Omental fat pad (tissue), 4 donors: ENCODE measurements around the gene CELA1. TPM values are rescaled to one million over a fixed set of nuclear protein-coding genes. Genes with fewer than 3 reads are reported as not detected.

Experiments
- ATAC-seq: fragments of 150-250 bp; one replicate; pipeline ENCODE4 v1.9.1; 2016; ENCODE audit warnings: mild to moderate bottlenecking, moderate library complexity; ENCODE audit not compliant: low FRiP score
- DNase-seq: peaks from one replicate; pipeline ENCODE4 v3.0.0-alpha.2; 2019; ENCODE audit warnings: low spot score
- total RNA-seq, 4 donors: library from RNA; depleted of rRNA; stranded (reverse); fragments of >200 nt; gene quantifications; one replicate each; pipeline ENCODE4 v1.1.0, GENCODE V29; 2016
- TF ChIP-seq, protein P1 (sequence below), 3 donors: fragments of 450-650 bp; IDR thresholded peaks; one replicate each; pipeline ENCODE4 v1.5.1; 2016 to 2017; ENCODE audit warnings: antibody characterized with exemption in 3 of 3, mild to moderate bottlenecking in 3 of 3, moderate library complexity in 2 of 3

The CELA1 gene
- total RNA-seq, 4 donors from 2014 or later = not detected

DNA sequence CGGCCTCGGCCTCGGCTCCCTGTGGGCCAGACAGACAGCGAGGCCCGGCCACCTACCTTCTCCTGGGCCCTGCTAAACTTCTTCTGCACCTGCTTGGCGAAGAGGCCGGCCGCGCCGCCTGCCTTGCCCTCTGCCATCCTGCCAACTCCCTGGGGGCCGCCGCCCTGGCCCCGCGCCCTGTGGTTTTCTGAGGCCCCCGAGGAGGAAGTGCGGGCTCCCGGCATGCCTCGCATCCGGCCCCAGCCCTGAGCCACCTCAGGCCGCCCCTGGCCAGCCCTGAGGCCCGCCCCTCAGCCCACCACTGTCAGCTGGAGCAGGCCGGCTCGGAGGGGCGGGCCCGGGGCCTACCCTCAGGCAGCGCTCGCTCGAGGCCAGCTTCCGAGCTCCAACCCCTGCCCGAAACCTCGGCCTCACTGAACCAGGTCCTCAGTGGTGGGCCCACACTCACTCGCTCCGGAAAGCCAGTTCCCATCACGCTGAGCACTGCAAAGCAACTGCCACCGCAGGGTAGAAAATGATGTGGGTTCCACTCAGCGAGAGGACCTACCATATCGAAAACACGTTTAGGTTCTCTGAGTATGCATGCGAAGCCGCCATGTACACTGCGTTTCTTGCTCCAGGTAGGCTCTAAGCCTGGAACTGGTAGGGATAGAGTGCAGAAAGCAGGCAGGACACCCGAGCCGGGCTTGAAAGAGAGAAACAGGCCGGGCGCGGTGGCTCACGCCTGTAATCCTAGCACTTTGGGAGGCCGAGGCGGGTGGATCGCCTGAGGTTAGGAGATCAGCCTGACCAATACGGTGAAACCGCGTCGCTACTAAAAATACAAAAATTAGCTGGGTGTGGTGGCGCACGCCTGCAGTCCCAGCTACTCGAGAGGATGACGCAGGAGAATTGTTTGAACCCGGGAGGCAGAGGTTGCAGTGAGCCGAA is 22.2 kb downstream of the CELA1 start, which contains the start of gene BIN2:
Gene BIN2 (minus strand): TSS at position 209 of the 930 bp plus-strand sequence. CDS start 72 bp downstream, at position 137.
- ATAC-seq = no peak
- DNase-seq = no peak
- TF ChIP-seq, protein P1, sequence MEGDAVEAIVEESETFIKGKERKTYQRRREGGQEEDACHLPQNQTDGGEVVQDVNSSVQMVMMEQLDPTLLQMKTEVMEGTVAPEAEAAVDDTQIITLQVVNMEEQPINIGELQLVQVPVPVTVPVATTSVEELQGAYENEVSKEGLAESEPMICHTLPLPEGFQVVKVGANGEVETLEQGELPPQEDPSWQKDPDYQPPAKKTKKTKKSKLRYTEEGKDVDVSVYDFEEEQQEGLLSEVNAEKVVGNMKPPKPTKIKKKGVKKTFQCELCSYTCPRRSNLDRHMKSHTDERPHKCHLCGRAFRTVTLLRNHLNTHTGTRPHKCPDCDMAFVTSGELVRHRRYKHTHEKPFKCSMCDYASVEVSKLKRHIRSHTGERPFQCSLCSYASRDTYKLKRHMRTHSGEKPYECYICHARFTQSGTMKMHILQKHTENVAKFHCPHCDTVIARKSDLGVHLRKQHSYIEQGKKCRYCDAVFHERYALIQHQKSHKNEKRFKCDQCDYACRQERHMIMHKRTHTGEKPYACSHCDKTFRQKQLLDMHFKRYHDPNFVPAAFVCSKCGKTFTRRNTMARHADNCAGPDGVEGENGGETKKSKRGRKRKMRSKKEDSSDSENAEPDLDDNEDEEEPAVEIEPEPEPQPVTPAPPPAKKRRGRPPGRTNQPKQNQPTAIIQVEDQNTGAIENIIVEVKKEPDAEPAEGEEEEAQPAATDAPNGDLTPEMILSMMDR (IDR thresholded peaks at IDR 0.05) = no peak

DNA sequence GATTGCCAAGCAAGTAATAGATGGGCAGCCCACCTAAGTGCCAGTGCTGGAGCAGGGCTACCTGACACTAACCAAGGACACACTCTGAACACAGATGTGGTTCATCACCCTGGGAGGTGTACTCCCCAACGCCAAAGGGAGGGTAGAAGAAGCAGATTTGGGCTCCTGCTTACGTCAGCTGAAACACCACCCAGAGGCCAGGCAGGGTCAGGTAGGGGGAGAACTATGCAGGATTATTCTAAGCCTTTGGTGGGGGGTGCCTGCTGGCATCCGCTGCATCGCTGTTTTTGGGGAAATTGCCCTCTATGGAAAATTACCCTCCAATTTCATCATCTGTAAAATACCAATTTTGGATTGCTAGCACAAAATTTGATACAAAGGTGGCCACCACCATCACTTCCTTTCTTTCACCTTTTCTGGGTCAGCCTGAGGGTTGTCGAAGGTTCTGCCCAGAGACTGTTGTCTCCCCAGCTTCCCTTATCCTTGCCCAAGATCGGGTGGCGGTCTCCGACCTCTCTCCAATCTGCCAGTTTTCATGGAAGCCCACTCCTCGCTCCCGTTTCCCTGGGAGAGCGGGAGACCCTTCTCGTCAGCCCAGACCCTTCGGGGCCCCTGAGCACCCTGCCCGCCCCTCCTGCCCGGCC is 23.0 kb downstream of the CELA1 start:
- TF ChIP-seq, protein P1 (IDR thresholded peaks at IDR 0.05) = no peak
- ATAC-seq (no peak), DNase-seq (no peak)

DNA sequence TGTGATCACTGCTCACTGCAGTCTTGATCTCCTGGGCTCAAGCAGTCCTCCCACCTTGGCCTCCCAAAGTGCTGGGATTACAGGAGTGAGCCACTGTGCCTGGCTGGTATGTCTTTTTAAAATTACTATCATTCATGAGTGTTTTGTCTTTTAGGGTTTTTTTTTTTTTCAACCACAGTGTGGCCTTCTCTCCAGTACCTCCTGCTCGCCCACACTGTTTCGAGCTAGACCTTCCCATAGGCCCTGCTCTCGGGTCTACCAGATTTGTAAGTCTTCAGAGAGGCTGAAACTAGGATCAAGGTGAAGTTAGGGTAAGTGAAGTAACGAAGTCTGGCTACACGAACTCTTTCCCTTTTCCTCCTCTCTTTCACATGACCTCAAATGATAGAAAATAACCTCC is 24.0 kb downstream of the CELA1 start:
- no peak for ATAC-seq
- TF ChIP-seq, protein P1 (IDR thresholded peaks at IDR 0.05) = no peak
- DNase-seq = no peak

DNA sequence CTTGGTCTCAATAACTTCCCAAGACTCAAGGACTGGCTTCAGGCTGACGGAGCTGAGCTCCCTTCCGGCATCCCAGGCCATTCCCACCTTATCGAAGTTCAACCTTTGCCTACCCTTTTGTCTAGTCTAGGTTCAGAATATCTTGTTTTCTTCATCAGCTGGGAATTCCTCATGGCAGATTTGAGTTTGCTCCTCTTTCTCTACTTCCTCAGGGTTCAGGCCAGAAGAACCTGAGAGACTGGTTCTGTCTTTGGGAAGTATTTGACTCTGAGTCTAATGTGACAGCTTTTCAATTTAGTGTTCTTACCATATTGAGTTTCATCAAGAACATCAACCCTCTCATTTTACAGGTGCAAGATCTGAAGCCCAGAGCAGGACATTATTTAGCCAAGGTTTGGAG is 24.6 kb downstream of the CELA1 start:
- TF ChIP-seq, protein P1 (IDR thresholded peaks at IDR 0.05) = no peak
- DNase-seq (no peak), ATAC-seq (no peak)

DNA sequence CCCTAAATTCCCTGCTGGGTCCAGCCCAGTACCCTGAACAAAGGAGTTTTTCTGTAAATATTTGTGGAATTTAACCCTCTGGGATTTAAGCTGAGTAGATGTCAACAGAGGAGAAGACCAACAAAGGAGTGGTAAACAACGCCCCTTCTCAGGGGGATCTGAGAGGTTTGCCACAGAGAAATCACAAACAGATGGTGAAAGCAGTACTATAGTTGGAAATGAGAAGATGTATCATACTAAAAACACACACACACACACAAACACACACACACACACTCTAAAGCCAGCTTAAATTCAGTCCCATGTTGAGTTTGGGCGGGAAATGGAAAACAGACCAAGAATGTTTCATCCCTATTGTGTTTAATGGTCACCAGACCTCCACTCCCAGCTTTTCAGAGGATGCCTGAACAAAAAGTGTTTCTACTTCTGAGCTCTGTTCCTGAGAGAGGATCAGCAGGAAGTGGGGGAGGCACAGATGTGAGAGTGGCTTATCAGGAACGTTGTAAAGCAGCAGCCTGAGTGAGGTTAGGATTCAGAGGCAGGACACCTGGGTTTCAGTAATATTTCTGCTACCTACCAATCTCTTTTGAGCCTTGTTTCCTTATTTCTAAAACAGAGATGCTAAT is 25.7 kb downstream of the CELA1 start:
- ATAC-seq = no peak
- no peak for DNase-seq
- TF ChIP-seq, protein P1 (IDR thresholded peaks at IDR 0.05) = no peak

DNA sequence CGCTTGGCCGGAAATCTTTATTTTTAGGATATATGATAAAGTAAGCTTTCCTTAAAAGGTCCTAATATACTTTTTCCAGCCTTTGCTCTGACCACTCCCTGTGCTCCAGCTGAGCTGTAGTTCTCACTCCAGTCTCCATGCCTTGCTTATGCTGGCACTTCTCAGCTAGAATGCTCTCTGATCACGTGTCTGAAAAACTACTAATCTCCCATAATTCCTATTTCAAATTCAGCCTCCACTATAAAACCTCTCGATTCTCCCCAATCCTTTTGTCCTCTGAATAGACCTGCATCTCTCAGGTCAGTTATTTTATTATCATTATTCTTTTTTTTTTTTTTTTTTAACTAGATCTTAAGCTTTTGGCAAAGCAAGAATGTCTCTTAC is 26.2 kb downstream of the CELA1 start:
- TF ChIP-seq, protein P1 (IDR thresholded peaks at IDR 0.05) = no peak
- ATAC-seq (no peak), DNase-seq (no peak)
